Lower leg skin (tissue), 4 donors: ENCODE measurements around the gene PRMT7. TPM values are rescaled to one million over a fixed set of nuclear protein-coding genes. Genes with fewer than 3 reads are reported as not detected.

ENCODE experiments used
- DNase-seq, 2 donors: peaks; one replicate each; pipeline ENCODE4 v3.0.0-alpha.2; 2019; ENCODE audit warnings: low spot score in 2 of 2
- H3K4me3 ChIP-seq: fragments of 200-600 bp; sonication (generic); 2 replicates; pipeline ENCODE4 v1.5.1; 2017; ENCODE audit warnings: mild to moderate bottlenecking, low read depth; ENCODE audit not compliant: poor library complexity, severe bottlenecking
- CTCF ChIP-seq, 3 donors: fragments of 450-650 bp; IDR thresholded peaks; one replicate each; pipeline ENCODE4 v1.5.1; 2016; ENCODE audit warnings: antibody characterized with exemption in 3 of 3, mild to moderate bottlenecking in 3 of 3, moderate library complexity in 2 of 3
- POLR2A ChIP-seq, 2 donors: fragments of 450-650 bp; IDR thresholded peaks; one replicate each; pipeline ENCODE4 v1.6.1; 2016 to 2017; ENCODE audit warnings: antibody characterized with exemption in 2 of 2, mild to moderate bottlenecking in 1 of 2, moderate library complexity in 1 of 2
- WGBS, 2 donors: methylation state at CpG; one replicate each; pipeline ENCODE4 v1.1.5; 2018; 5-methylcytosine and 5-hydroxymethylcytosine counted together
- intact Hi-C: fragments of 100-400 bp; cut with DNase I; formaldehyde crosslinking; loops from one replicate; pipeline ENCODE4 v1.15.0; 2023; ENCODE audit warnings: low total_unique reads
- total RNA-seq, 4 donors: library from RNA; depleted of rRNA; stranded (reverse); fragments of >200 nt; gene quantifications; one replicate each; pipeline ENCODE4 v1.1.0, GENCODE V29; 2016

Gene PRMT7
- total RNA-seq, 4 donors from 2014 or later, result 29.9 to 62.4 (median 45.9) TPM

- no peak for DNase-seq
- H3K4me3 ChIP-seq, result no peak overlapping the region
- 83 to 90% methylated on average over 3 of the region's 3 CpGs for WGBS, 2 donors
- TF ChIP-seq CTCF (IDR thresholded peaks at IDR 0.05) (no peak), POLR2A (IDR thresholded peaks at IDR 0.05) (no peak)
- intact Hi-C loops, result loop anchor here (10.0 kb wide), 1 partner anchor 111 kb away; no protein-coding TSS in a partner anchor
These were observed 82.5 kb downstream of the PRMT7 start for GRCh38 chr16:68393333-68393732.

GRCh38 chr16:68395167-68395786 is 84.5 kb downstream of the PRMT7 start:
- TF ChIP-seq POLR2A (IDR thresholded peaks at IDR 0.05) (no peak), CTCF (IDR thresholded peaks at IDR 0.05) (no peak)
- no peak overlapping the region for H3K4me3 ChIP-seq
- DNase-seq, result no peak
- intact Hi-C loops, result loop anchor here (10.0 kb wide), 1 partner anchor 110 kb away; no protein-coding TSS in a partner anchor
- WGBS, 2 donors, result 76 to 77% methylated on average over 8 of the region's 8 CpGs

GRCh38 chr16:68395815-68396214 is 85.0 kb downstream of the PRMT7 start:
- intact Hi-C loops, result loop anchor here (10.0 kb wide), 1 partner anchor 109 kb away; no protein-coding TSS in a partner anchor
- no peak overlapping the region for H3K4me3 ChIP-seq
- TF ChIP-seq CTCF (IDR thresholded peaks at IDR 0.05) (no peak), POLR2A (IDR thresholded peaks at IDR 0.05) (no peak)
- WGBS, 2 donors, result 72 to 82% methylated on average over 4 of the region's 4 CpGs
- no peak for DNase-seq

GRCh38 chr16:68396481-68396880 is 85.7 kb downstream of the PRMT7 start:
- intact Hi-C loops, result loop anchor here (10.0 kb wide), 1 partner anchor 108 kb away; no protein-coding TSS in a partner anchor
- no peak for DNase-seq
- WGBS, 2 donors, result 31 to 41% methylated on average over 6 of the region's 6 CpGs
- TF ChIP-seq POLR2A (IDR thresholded peaks at IDR 0.05), result no peak
- no peak for TF ChIP-seq CTCF (IDR thresholded peaks at IDR 0.05)
- no peak overlapping the region for H3K4me3 ChIP-seq

GRCh38 chr16:68397710-68398201 is 86.9 kb downstream of the PRMT7 start:
- no peak for DNase-seq
- TF ChIP-seq POLR2A (IDR thresholded peaks at IDR 0.05) (no peak), CTCF (IDR thresholded peaks at IDR 0.05) (no peak)
- 69 to 79% methylated on average over 6 of the region's 6 CpGs for WGBS, 2 donors
- H3K4me3 ChIP-seq, result no peak overlapping the region
- intact Hi-C loops, result loop anchor here (10.0 kb wide), 1 partner anchor 107 kb away; no protein-coding TSS in a partner anchor
